CD4-positive, alpha-beta memory T cell (primary cell): ENCODE data around the gene CES3. TPM values are rescaled to one million over a fixed set of nuclear protein-coding genes. Genes with fewer than 3 reads are reported as not detected.
A peak's percentile ranks its signal among the peaks of the same experiment; 100 is the strongest.
"Not testable (repeated sequence)": the region's sequence is repeated elsewhere in the genome, so short reads cannot be mapped to it uniquely, and the experiment has no call there.

Experiments used
- CTCF ChIA-PET: fragments of 350-600 bp; sonication (Branson Sonifier 250); formaldehyde crosslinking; loops from one replicate; lab custom pipeline; 2021; ENCODE audit warnings: inconsistent platforms; ENCODE audit not compliant: partially characterized antibody; lab: Charles Lee
- POLR2A ChIA-PET: fragments of 350-600 bp; sonication (Branson Sonifier 250); formaldehyde crosslinking; loops from one replicate; lab custom pipeline; 2021; ENCODE audit not compliant: partially characterized antibody; lab: Charles Lee
- DNase-seq, 5 donors: peaks; one replicate each; pipeline versions ENCODE4 v3.0.0 to v3.0.0-alpha.2; 2020 to 2022; ENCODE audit warnings: mixed read lengths in 1 of 5
- H3K27ac ChIP-seq: one replicate; pipeline ENCODE4 v1.7.0; 2013; ENCODE audit warnings: low read depth, low read length
- H3K27me3 ChIP-seq: 2 replicates; pipeline ENCODE4 v1.7.0; 2013; ENCODE audit warnings: mild to moderate bottlenecking, low read length, moderate library complexity; ENCODE audit not compliant: insufficient read depth
- H3K36me3 ChIP-seq: 2 replicates; pipeline ENCODE4 v1.7.0; 2013; ENCODE audit warnings: mild to moderate bottlenecking, low read length, moderate library complexity; ENCODE audit not compliant: insufficient read depth
- H3K4me1 ChIP-seq: 2 replicates; pipeline ENCODE4 v1.7.0; 2013; ENCODE audit warnings: mild to moderate bottlenecking, low read length, moderate library complexity; ENCODE audit not compliant: insufficient read depth
- H3K4me3 ChIP-seq, 2 donors: one replicate each; pipeline ENCODE4 v1.7.0; 2013; ENCODE audit warnings: low read length in 2 of 2, mild to moderate bottlenecking in 1 of 2
- H3K9me3 ChIP-seq, 2 donors: one replicate each; pipeline ENCODE4 v1.7.0; 2013; ENCODE audit warnings: low read length in 2 of 2, control low read depth in 1 of 2; ENCODE audit not compliant: control insufficient read depth in 1 of 2
- H3K27ac Mint-ChIP-seq, 7 donors: one replicate each; pipeline ENCODE4 v1.8.0; 2020 to 2021; ENCODE audit warnings: mixed read lengths in 7 of 7, mild to moderate bottlenecking in 6 of 7, inconsistent platforms in 3 of 7, moderate library complexity in 3 of 7
- H3K27me3 Mint-ChIP-seq, 2 donors: one replicate each; pipeline ENCODE4 v1.8.0; 2020 to 2021; ENCODE audit warnings: mixed read lengths in 2 of 2
- H3K36me3 Mint-ChIP-seq, 2 donors: one replicate each; pipeline ENCODE4 v1.8.0; 2020 to 2021; ENCODE audit warnings: mixed read lengths in 2 of 2, inconsistent platforms in 1 of 2, mild to moderate bottlenecking in 1 of 2
- H3K4me1 Mint-ChIP-seq, 4 donors: one replicate each; pipeline ENCODE4 v1.8.0; 2020 to 2021; ENCODE audit warnings: mixed read lengths in 4 of 4, mild to moderate bottlenecking in 1 of 4
- H3K4me3 Mint-ChIP-seq, 8 donors: one replicate each; pipeline ENCODE4 v1.8.0; 2020 to 2021; ENCODE audit warnings: mixed read lengths in 8 of 8, mild to moderate bottlenecking in 7 of 8, moderate library complexity in 6 of 8, inconsistent platforms in 3 of 8
- H3K9me3 Mint-ChIP-seq, 8 donors: one replicate each; pipeline ENCODE4 v1.8.0; 2020 to 2021; ENCODE audit warnings: mixed read lengths in 8 of 8, mild to moderate bottlenecking in 5 of 8, inconsistent platforms in 3 of 8, moderate library complexity in 1 of 8
- intact Hi-C: fragments of 100-400 bp; cut with micrococcal nuclease; formaldehyde crosslinking; loops from one replicate; pipeline ENCODE4 v1.15.1; 2023
- polyA plus RNA-seq, 2 donors: library from polyadenylated mRNA; unstranded; fragments of 300-500 nt; fragmentation: Illumina TruSeq; gene quantifications; one replicate each; pipeline ENCODE4 v1.2.3, GENCODE V29; 2021
- total RNA-seq, 2 experiments: library from RNA; stranded (reverse); gene quantifications; one replicate each; pipeline ENCODE4 v1.2.3, GENCODE V29; 2021

The CES3 gene
- total and polyA plus RNA-seq, 4 experiments from 2014 or later: 0.32 to 0.61 TPM; not detected in 2

DNA sequence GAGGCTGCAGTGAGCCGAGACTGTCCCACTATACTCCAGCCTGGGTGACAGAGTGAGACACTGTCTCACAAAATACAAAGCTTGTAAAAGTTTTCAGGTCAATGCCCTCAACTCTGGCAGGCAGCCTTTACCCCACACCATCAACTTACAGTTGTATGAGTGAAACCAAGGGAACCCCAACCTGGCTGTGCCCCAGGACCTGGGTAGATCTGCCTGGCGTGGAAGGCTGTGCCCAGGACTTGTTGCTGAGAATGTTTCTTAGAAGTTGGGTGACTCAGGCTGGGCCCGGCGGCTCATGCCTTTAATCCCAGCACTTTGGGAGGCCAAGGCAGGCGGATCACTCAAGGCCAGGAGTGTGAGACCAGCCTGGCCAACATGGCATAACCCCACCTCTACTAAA, 7.8 kb downstream of the CES3 start:
- Mint-ChIP-seq H3K4me3 (no peak overlapping the region), H3K4me1 (no peaks in the 10 kb centered on the region), H3K36me3 (no peaks in the 10 kb centered on the region), H3K9me3 (no peaks in the 10 kb centered on the region), H3K27me3 (peaks cover 2 to 3% of the 10 kb centered on the region in 2 donors), H3K27ac (no peak overlapping the region)
- ChIA-PET POLR2A (no interaction called here), CTCF (interaction anchor here (1.3 kb wide), 1 partner anchor 9 kb away, joined by 5 read pairs; no protein-coding TSS in a partner anchor)
- intact Hi-C loops: no loop called here
- Histone ChIP-seq H3K9me3 (no peaks in the 10 kb centered on the region), H3K27me3 (no peaks in the 10 kb centered on the region), H3K27ac (no peak overlapping the region), H3K4me3 (no peak overlapping the region), H3K36me3 (no peaks in the 10 kb centered on the region), H3K4me1 (no peaks in the 10 kb centered on the region)
- no peak for DNase-seq

DNA sequence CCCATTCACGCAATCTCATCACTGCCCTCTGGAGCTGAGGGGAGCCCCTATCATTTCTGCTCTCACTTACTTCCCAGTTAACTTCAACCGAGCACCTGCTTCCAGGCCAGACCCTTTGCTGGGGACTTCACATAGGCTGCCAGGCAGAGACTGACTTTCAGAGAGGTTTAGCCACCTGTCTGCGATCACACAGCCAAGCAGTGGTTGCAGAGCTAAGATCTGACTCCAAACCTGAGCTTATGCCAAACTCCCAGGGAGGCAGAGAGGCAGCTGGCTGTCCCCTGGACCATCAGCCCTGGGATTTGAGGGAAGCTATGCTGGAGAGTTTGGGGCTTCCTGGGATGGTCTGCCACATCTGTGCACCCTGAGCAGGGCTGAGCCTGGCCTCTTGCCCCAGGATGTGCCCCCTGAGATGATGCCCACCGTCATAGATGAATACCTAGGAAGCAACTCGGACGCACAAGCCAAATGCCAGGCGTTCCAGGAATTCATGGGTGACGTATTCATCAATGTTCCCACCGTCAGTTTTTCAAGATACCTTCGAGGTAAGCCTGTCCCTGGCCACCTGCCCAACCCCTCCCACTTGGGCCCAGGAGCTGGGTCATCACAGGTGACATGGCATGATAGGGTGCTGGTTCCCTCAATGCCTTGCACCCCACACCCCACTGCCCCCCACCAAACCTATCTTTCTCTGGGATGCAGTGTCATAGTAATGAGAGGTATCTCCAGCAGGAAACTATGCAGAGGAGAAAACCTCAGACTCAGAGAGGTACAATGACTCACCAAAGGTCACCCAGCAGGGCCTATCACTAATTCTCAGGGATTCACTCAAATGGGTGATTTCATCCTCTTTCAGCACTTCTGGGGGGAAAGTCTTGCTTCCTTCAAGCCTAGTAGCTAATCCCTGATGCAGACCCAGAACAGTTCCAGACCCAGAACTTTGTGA, 10.0 kb downstream of the CES3 start:
- Mint-ChIP-seq H3K36me3 (no peaks in the 10 kb centered on the region), H3K27me3 (peaks cover 0 to 1% of the 10 kb centered on the region in 2 donors), H3K4me1 (peaks cover 4 to 10% (median 7%) of the 10 kb centered on the region in 4 donors), H3K4me3 (no peak overlapping the region), H3K27ac (no peak overlapping the region), H3K9me3 (no peaks in the 10 kb centered on the region)
- CTCF ChIA-PET: interaction anchor here (1.0 to 1.2 kb wide), 2 partner anchors 24 to 188 kb away, joined by 3 to 4 read pairs; partner anchors contain the start of genes FBXL8 and TRADD
- POLR2A ChIA-PET: no interaction called here
- Histone ChIP-seq H3K4me3 (no peak overlapping the region), H3K4me1 (peaks cover 6% of the 10 kb centered on the region), H3K27me3 (no peaks in the 10 kb centered on the region), H3K27ac (no peak overlapping the region), H3K36me3 (no peaks in the 10 kb centered on the region), H3K9me3 (no peaks in the 10 kb centered on the region)
- intact Hi-C loops: no loop called here
- DNase-seq: no peak

DNA sequence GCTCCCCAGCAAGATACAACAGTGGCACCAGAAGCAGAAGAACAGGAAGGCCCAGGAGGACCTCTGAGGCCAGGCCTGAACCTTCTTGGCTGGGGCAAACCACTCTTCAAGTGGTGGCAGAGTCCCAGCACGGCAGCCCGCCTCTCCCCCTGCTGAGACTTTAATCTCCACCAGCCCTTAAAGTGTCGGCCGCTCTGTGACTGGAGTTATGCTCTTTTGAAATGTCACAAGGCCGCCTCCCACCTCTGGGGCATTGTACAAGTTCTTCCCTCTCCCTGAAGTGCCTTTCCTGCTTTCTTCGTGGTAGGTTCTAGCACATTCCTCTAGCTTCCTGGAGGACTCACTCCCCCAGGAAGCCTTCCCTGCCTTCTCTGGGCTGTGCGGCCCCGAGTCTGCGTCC, 11.9 kb downstream of the CES3 start:
- POLR2A ChIA-PET: no interaction called here
- H3K36me3 ChIP-seq: no peaks in the 10 kb centered on the region
- Mint-ChIP-seq H3K36me3 (no peaks in the 10 kb centered on the region), H3K27me3 (peaks cover 0 to 3% of the 10 kb centered on the region in 2 donors), H3K27ac (peak overlapping the region in 2 of 7 donors; percentile 22 to 55), H3K9me3 (no peaks in the 10 kb centered on the region), H3K4me3 (no peak overlapping the region), H3K4me1 (peaks cover 6 to 14% (median 11%) of the 10 kb centered on the region in 4 donors)
- H3K9me3 ChIP-seq: no peaks in the 10 kb centered on the region
- intact Hi-C loops: no loop called here
- no peaks in the 10 kb centered on the region for H3K27me3 ChIP-seq
- no peak overlapping the region for H3K4me3 ChIP-seq
- DNase-seq: no peak
- H3K4me1 ChIP-seq: peaks cover 6% of the 10 kb centered on the region
- no peak overlapping the region for H3K27ac ChIP-seq
- CTCF ChIA-PET: interaction anchor here (1.3 kb wide), 1 partner anchor 212 kb away, joined by 6 read pairs; no protein-coding TSS in a partner anchor

DNA sequence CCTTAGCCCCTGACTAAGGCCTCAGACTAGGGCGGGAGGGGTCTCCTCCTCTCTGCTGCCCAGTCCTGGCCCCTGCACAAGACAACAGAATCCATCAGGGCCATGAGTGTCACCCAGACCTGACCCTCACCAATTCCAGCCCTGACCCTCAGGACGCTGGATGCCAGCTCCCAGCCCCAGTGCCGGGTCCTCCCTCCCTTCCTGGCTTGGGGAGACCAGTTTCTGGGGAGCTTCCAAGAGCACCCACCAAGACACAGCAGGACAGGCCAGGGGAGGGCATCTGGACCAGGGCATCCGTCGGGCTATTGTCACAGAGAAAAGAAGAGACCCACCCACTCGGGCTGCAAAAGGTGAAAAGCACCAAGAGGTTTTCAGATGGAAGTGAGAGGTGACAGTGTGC, 12.7 kb downstream of the CES3 start:
- Mint-ChIP-seq H3K27me3 (peaks cover 0 to 3% of the 10 kb centered on the region in 2 donors), H3K27ac (no peak overlapping the region), H3K36me3 (no peaks in the 10 kb centered on the region), H3K9me3 (no peaks in the 10 kb centered on the region), H3K4me3 (peak overlapping the region in 1 of 8 donors; percentile 29), H3K4me1 (peaks cover 6 to 14% (median 11%) of the 10 kb centered on the region in 4 donors)
- H3K27me3 ChIP-seq: no peaks in the 10 kb centered on the region
- H3K4me3 ChIP-seq: no peak overlapping the region
- no peaks in the 10 kb centered on the region for H3K9me3 ChIP-seq
- ChIA-PET POLR2A (interaction anchor here (0.5 kb wide), 1 partner anchor 16 kb away, joined by 3 read pairs; no protein-coding TSS in a partner anchor), CTCF (interaction anchor here (1.3 kb wide), 1 partner anchor 211 kb away, joined by 6 read pairs; no protein-coding TSS in a partner anchor)
- no peak overlapping the region for H3K27ac ChIP-seq
- H3K4me1 ChIP-seq: peaks cover 6% of the 10 kb centered on the region
- intact Hi-C loops: no loop called here
- DNase-seq: no peak
- H3K36me3 ChIP-seq: no peaks in the 10 kb centered on the region

DNA sequence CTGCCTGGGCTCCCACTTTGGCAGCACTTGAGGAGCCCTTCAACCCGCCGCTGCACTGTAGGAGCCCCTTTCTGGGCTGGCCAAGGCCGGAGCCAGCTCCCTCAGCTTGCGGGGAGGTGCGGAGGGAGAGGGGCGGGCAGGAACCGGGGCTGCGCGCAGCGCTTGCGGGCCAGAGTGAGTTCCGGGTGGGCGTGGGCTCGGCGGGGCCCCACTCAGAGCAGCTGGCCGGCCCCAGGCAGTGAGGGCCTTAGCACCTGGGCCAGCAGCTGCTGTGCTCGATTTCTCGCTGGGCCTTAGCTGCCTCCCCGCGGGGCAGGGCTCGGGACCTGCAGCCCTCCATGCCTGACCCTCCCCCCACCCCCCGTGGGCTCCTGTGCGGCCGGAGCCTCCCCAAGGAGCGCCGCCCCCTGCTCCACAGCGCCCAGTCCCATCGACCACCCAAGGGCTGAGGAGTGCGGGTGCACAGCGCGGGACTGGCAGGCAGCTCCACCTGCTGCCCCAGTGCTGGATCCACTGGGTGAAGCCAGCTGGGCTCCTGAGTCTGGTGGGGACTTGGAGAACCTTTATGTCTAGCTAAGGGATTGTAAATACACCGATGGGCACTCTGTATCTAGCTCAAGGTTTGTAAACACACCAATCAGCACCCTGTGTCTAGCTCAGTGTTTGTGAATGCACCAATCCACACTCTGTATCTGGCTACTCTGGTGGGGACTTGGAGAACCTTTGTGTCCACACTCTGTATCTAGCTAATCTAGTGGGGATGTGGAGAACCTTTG, 13.3 kb downstream of the CES3 start:
- H3K36me3 Mint-ChIP-seq, H3K9me3 Mint-ChIP-seq, H3K27me3 ChIP-seq, H3K27me3 Mint-ChIP-seq, DNase-seq, H3K4me1 ChIP-seq, intact Hi-C loops, H3K4me3 ChIP-seq, H3K27ac ChIP-seq, H3K36me3 ChIP-seq, H3K9me3 ChIP-seq: not testable (repeated sequence)
- peak overlapping the region in 3 of 7 donors; percentile 47 to 84 (median 52) for H3K27ac Mint-ChIP-seq
- ChIA-PET CTCF (interaction anchor here (0.6 to 5.9 kb wide), 7 partner anchors 9 to 316 kb away, joined by 3 to 50 read pairs (median 3); partner anchors contain the start of gene B3GNT9), POLR2A (interaction anchor here (1.2 kb wide), 1 partner anchor 180 kb away, joined by 4 read pairs; no protein-coding TSS in a partner anchor)
- H3K4me1 Mint-ChIP-seq: peaks cover 6 to 14% (median 11%) of the 10 kb centered on the region in 4 donors
- H3K4me3 Mint-ChIP-seq: peak overlapping the region; percentile 74 to 88 (median 83)

DNA sequence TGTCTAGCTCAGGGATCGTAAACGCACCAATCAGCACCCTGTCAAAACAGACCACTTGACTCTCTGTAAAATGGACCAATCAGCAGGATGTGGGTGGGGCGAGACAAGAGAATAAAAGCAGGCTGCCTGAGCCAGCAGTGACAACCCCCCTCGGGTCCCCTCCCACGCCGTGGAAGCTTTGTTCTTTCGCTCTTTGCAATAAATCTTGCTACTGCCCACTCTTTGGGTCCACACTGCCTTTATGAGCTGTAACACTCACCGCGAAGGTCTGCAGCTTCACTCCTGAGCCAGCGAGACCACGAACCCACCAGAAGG, 13.8 kb downstream of the CES3 start:
- peaks cover 6 to 14% (median 11%) of the 10 kb centered on the region in 4 donors for H3K4me1 Mint-ChIP-seq
- POLR2A ChIA-PET: interaction anchor here (1.2 kb wide), 1 partner anchor 180 kb away, joined by 4 read pairs; no protein-coding TSS in a partner anchor
- peak overlapping the region in 3 of 7 donors; percentile 47 to 84 (median 52) for H3K27ac Mint-ChIP-seq

More for the DNA sequence above, 13.8 kb downstream of the CES3 start:
- H3K9me3 Mint-ChIP-seq, H3K4me1 ChIP-seq, H3K27me3 Mint-ChIP-seq, H3K36me3 ChIP-seq, H3K27ac ChIP-seq, H3K4me3 ChIP-seq, H3K9me3 ChIP-seq, H3K27me3 ChIP-seq, H3K36me3 Mint-ChIP-seq: not testable (repeated sequence)
- H3K4me3 Mint-ChIP-seq: peak overlapping the region; percentile 74 to 88 (median 83)
- DNase-seq: peak; percentile 28 to 60 (median 41)
- CTCF ChIA-PET: interaction anchor here (0.6 to 5.9 kb wide), 7 partner anchors 9 to 316 kb away, joined by 3 to 50 read pairs (median 3); partner anchors contain the start of gene B3GNT9
- intact Hi-C loops: loop anchor here (5.0 kb wide), 1 partner anchor 42 kb away; no protein-coding TSS in a partner anchor
